Right lobe of liver (tissue), 4 donors: ENCODE measurements around the gene TAPBPL.

ENCODE experiments used
- CTCF ChIP-seq, 4 donors: fragments of 200-600 bp in 3 of 4; fragments of 450-650 bp in 1 of 4; IDR thresholded peaks; one replicate each; pipeline versions ENCODE4 v1.5.1 to v1.8.0; 2016 to 2022; ENCODE audit warnings: antibody characterized with exemption in 4 of 4, mild to moderate bottlenecking in 2 of 4
- POLR2A ChIP-seq: fragments of 450-650 bp; IDR thresholded peaks from one replicate; pipeline ENCODE4 v1.6.1; 2017; ENCODE audit warnings: antibody characterized with exemption, mild to moderate bottlenecking
- donor health status: DM: no; HTN: no; CAD: no.
- donor health status: DM: no; HTN: no; CAD: no.
- donor health status: DM: no; HTN: yes; CAD: no.

DNA sequence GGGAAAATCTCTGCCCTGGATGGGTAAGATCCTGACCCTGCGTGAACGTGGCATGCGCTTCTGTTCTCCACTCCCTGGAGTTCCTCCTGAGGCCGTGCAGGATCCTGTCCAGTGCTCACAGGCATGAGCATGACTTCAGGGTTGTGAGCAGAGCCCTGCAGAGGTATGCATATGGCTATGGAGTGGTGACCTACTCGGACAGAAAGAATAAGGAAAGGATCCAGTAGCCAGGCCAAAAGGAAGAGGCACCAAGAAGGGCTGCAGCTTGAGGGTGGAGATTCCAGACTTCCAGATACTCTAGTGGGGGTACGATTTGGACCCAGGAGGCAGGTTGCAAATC, 27.9 kb upstream of the TAPBPL start:
- TF ChIP-seq CTCF (IDR thresholded peaks at IDR 0.05) (no peak), POLR2A (no peak)
